Kasumi-1 (cell line): ENCODE data around the gene GAS2.
"Not testable (repeated sequence)": the region's sequence is repeated elsewhere in the genome, so short reads cannot be mapped to it uniquely, and the experiment has no call there.

Source experiments
- DNase-seq, 2 experiments: peaks; one replicate each; lab custom pipeline; 2025; lab: John Stamatoyannopoulos, UW

GAS2 gene

DNA sequence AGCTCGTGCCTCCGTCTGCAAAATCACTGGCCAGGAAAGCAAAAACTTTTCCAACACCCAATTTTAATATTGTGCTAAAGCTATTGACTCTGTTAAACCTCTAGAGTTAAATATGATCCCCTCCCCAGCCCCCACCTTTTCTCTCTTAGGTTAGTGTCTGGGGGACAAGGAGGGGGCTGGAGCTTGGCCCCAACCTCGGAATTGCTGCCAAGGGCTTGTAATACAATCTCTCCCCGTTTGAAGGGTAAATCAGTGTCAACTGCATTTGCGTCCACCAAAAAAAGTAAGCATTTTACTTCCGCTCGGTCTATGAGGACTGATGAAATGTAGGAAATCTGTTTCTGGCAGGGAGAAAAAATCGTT, at the start of gene GAS2:
TSS of gene GAS2 (plus strand) at position 287 of the 363 bp plus-strand sequence. CDS start 8,259 bp downstream, outside the sequence.
- no peak for DNase-seq

GRCh38 chr11:22617868-22618267, 48.5 kb upstream of the GAS2 start:
- DNase-seq = no peak

DNA sequence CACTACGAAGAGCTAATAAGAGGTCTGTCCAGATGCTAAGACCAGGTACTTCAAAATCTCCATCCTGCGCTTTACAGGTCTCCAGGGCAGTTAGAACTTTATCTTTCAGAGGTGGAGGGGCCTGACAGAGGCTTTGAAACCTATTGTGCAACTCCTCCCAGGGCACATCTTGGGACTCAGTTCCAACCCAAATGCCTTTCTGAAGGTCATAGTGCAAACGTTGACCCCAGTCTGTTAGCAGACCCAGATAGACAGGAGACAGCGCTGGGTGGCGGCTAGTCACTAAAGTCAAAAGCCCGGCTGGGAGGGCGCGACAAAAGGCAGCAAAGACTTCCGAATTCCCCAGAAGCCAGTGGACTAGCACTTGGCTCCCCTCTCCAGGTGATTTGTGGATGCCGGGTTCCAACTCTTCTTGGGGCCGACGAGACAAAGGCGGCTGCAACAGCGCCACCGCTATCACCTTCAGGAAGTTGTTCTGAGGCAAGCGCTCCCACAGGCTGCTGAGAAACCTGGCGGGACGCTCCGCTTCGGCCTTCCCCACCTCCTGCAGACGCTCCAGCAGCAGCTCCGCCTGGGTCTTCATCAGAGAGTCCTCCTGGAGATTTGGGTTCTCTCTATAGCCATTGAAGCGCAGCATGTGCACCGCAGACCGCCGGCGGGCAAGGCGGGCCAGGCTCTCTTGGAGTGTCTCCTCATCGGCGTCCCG, 41.5 kb upstream of the GAS2 start:
- DNase-seq = peak; percentile 51 to 61

- peak; percentile 95 to 97 for DNase-seq
Observed at GRCh38 chr11:22625448-22626287, 40.7 kb upstream of the GAS2 start, which contains the start of gene FANCF. FANCF (minus strand) TSS chr11:22625823; CDS start chr11:22625810, 13 bp downstream.

- DNase-seq = peak in 1 of 2 experiments; percentile 18
Observed at GRCh38 chr11:22626573-22627239, 39.7 kb upstream of the GAS2 start.

- DNase-seq = no peak
Observed at GRCh38 chr11:22627421-22627820, 39.0 kb upstream of the GAS2 start.

- DNase-seq = peak in 1 of 2 experiments; percentile 3
Observed at GRCh38 chr11:22633354-22633902, 33.0 kb upstream of the GAS2 start.

GRCh38 chr11:22634897-22635629, 31.3 kb upstream of the GAS2 start:
- DNase-seq = no peak

- no peak for DNase-seq
Observed at GRCh38 chr11:22635689-22636088, 30.7 kb upstream of the GAS2 start.

DNA sequence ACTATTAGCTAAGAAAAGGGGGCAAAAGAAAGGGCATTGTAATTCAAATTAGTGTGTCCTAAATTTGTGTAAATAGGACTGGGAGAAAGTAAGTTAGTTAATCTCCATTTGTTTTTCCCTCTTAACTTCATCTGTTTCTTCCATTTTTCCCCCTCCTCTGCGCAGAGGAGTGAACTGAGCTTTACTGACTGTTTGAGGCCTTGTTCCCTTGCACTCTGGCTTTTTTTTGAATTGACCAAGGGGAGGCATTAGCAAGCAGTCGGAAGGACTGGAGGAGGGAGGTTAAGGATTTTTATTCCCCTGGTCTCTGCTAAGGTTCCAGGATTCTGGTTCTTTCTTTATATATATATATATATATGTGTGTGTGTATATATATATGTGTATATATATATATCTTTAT, 25.5 kb upstream of the GAS2 start:
- DNase-seq = no peak

GRCh38 chr11:22641559-22641958, 24.9 kb upstream of the GAS2 start:
- no peak for DNase-seq

DNA sequence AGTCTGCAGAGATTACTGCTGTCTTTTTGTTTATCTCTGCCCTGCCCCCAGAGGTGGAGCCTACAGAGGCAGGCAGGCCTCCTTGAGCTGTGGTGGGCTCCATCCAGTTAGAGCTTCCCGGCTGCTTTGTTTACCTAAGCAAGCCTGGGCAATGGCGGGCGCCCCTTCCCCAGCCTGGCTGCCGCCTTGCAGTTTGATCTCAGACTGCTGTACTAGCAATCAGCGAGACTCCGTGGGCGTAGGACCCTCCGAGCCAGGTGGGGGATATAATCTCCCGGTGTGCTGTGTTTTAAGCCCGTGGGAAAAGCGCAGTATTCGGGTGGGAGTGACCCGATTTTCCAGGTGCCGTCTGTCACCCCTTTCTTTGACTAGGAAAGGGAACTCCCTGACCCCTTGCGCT, 14.1 kb upstream of the GAS2 start:
- not testable (repeated sequence) for DNase-seq

GRCh38 chr11:22656130-22656529, 10.3 kb upstream of the GAS2 start:
- no peak for DNase-seq

GRCh38 chr11:22657101-22657694, 9.2 kb upstream of the GAS2 start:
- no peak for DNase-seq

- no peak for DNase-seq
Observed at GRCh38 chr11:22659783-22660182, 6.6 kb upstream of the GAS2 start.

DNA sequence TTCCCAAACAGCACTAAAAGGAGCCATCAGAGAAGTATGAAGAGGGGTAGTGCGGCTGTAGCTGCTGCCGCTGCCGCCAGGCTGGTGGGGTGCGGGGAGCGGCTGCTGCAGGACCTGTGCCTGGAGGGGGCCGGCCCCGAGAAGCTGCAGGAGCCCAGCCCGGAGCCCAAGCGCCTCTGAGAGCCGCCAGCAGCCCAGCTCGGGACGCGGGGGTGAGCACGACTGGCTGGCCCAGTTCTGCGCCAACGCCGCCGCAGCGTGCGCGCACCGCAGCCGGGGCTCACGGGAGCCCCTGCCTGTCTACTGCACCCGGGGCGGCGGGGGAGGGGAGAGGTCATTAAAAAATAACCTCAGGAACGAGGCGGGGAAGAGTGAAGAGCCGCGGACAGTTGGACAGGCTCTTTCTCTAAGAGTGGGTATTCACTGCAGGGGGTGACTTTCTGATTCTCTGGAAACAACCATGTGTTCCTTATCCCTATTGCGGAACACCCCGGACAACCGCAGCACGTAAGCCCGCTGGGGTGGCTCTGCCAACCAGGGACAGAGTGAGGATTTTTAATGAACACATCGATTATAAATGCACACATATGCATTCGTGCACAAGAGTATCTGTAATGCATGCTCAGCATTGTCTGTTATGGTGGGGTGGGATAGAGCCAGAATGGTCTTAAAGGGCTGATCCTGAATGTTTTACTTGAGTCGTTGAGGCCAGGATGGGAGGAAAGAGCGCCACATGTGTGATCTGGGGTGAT, 453 bp downstream of the GAS2 start:
- no peak for DNase-seq

DNA sequence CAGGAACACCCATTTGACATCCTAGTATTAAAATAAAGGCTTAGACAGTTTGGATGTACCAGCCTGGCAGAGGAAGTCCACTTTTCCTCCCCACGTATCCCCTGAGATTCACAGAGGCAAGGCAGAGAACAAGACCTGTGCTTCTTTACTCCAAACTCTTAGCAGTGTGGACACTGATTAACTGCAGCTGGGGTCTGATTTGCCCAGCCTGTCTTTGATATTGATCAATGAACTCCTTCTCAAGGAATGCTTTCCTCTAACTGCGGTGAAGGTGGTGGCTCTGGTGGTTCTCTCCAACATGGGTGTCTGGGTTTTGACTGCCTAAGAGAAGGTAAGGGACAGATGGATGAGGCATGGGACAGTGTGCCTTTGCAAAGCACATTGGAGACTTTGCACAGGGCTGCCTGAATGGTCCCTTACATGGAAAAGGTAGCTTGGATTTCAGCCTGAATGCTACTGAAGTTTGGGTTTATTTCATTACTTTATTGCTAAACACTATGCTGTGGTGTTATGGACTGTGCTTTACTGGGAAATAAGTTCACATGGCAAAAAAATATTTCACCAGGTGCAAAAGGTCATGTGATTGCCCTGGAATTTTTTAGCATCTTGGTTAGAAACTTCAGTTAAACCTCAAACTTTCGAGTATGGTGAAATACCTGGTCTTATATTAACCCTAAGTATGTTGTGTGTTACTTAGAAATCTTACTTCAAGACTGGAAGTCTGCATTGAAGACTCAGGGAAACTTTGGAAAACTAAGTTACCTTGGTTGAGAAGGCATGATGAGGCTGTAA, 1.8 kb downstream of the GAS2 start:
- no peak for DNase-seq

DNA sequence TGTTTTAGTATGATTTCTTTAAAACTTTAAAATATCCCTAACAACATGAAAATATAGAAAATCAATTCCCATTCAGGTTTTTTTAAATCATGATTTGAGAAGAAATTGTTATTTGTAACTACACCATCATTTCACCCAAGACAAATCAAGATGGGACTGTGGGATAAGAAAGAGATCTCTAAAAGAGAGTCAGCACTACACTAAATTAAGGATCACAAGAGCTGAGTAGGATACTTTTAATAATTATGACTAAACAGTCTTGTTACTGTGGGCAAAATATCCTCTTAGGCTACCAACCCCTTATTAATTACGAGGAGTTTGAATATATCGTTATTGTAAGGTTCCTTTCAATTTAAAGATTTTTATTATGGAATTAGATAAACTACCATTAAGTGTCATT, 3.0 kb downstream of the GAS2 start:
- no peak for DNase-seq

DNA sequence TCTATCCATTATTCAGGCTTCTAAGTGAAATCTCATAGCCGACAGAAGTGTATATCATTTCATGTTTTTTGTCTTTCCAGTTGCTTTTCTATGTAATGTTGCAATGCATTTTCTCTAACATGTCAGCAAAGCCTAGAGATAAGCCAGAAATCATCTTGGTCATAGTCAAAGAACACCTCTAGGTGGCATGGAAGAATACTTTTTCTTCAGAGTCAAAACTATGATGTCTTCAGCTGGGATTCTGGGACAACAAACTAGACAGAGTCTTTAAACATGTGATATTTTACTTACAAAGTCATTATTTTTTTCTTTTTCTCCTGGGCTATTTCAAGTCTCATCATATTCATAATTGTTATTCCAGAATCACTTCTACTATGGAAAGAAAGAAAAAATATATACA, 4.4 kb downstream of the GAS2 start:
- DNase-seq = peak in 1 of 2 experiments; percentile 10

DNA sequence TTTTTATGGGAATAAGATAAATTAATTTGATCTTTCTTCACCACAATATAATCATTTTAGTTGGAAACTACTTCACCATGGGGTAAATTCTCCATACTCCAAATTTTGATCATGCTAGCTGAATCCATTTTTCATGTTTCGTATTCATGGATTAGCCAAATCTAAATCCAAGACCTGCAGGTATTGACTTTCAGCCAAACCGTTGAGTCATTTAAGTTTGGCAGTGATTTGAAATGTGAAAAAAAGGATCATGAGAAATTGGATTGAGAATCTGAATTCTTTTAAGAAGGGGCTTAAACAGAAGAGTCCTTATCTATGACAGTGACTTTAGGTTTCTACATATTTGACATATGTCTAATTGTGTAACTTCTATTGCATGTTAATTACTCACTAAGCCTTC, 5.3 kb downstream of the GAS2 start:
- no peak for DNase-seq
